COLO668 (cell line): ENCODE measurements around the gene CERS1.

Experiments used
- DNase-seq: peaks from one replicate; lab custom pipeline; 2025; ENCODE audit not compliant: unreplicated experiment; lab: John Stamatoyannopoulos, UW

The CERS1 gene

DNA sequence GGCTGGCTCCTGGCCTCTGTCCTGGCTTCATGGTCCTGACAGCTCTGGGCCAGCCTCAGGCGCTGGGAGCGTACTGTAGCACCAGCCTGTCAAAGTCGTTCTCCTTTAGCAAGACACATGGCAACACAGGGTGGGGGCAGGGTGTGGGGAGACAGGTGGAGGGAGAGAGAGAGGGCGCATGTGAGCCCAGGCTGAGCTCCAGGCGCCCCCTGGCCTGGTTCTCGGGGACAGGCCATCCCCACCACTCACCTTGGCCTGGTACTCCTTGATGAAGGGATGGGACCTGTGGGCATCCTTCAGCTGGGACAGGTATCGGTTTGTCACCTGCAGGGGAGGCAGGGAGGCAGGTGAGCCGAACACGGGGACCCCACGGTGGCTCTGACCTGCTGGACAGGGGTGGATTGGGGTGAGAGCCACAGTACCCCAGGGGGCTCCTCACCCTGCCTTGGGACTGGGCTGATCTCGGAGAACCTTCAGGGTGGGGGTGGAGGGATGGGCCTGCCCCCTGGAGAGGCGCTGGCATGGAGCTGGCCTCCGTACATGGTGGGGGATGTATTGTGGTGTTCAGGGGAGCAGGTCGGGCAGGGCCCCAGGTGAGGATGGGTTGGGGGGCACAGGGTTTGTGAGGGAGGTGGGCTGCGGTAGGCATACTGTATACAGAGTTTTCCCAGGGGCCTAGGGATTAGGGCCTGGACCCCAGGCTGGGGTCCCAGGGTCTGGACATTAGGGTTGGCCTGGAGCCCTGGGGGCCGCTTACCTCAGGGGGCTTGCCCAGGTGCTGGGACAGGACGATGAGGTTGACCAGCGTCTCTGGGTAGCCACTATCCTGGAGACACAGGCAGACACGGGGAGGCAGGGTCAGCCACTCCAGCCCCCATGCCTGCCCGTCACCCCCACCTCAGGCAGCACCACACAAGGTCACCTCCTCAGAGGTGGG lies 3.9 kb upstream of the CERS1 start:
- DNase-seq, result no peak

DNA sequence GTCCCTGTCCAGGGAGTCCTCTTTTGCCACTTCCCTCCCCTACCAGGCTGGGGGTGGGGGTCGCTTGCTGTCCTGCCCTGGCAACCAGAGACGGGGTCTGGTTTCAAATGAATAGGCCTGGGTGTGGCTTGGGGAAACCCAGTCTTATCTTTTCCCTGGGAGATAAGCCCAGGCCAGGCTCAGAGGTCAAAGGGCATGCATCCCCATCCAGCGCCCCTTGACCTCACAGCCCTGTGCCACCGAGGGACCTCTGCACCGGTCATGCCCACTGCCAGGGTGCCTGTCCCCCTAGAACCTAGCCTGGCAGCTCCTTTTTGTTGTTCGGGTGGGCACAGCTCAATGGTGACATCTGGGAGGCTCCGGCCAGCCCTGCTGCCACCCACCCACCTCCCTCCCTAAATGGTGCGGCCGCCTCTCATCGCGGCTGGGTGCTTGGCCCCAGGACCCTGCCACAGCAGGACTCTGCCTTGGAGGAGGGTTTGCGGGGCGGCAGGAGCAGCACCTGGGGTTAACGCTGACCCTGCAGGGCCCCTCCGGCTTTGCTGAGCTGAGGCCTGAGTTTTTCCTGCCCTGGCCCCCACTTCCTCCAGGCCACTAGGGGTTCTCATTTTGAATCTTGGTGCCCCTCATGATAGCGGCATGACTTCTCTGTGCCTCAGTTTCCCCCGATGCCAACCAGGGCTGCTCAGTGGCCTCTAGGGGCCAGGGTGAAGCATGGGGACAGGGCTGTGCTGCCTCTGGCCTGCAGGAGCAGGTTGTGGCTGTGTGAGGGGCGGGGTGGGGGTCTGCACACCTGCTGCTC lies 2.9 kb upstream of the CERS1 start:
- DNase-seq, result no peak

DNA sequence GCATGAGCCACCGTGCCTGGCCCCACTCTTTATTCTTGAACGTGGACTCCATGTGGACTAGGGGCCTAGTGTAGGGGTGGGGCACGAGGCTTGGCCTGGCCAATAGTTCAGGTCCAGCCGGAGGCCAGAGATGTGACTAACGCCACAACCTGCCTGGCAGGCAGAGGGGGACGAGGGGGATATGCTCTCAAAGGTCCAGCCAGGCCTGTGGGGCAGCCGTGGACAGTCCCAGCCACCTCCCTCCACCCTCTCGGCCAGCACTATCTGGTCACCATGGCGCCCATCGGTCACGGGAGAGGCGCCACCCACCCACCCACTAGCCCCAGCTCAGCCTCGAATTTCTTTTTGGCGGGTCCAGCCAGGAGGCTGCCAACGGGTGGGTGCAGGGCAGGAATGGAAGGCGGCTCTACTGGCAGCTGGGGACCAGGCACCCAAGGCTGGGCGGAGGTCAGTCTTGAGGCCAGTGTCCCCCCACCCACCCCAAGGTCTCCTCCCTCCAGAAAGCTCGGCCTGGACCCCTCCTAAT lies 2.2 kb upstream of the CERS1 start:
- DNase-seq, result no peak

DNA sequence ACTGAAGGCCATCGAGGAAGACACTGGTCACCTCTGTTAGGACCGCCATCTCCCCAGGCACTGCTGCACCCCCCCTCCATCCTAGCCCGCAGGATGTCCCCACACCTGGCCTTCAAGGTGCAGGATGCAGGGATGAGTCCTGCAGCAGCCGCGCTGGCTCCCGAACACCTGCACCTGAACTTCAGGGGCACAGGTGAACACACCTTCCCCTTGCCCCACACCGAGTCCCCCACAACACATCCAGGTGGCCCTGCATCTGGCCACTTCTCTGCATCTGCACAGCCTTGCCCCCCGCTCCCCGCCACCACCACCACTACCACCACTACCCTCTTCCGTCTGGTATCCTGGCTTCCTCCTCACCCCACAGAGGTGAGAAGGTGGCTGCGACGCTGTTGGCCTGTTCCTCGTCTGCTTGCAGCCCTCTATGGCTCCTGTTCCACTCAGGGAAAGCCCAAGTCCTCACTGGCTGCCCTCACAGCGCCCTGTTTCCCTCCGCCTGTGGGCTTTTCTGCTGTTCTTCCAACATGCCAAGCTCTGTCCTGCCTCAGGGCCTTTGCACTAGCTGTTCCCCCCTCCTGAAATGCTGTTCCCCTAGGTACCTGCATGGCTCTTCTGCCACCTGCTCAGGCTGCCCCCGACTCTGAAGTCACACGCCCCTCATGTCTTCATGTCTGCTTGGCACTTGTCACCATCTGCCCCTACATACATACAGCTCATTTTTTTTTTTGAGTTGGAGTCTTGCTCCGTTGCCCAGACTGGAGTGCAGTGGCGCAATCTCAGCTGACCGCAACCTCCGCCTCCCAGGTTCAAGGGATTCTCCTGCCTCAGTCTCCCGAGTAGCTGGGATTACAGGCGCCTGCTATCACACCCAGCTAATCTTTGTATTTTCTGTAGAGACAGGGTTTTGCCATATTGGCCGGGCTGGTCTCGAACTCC lies 1.4 kb upstream of the CERS1 start:
- DNase-seq, result no peak

DNA sequence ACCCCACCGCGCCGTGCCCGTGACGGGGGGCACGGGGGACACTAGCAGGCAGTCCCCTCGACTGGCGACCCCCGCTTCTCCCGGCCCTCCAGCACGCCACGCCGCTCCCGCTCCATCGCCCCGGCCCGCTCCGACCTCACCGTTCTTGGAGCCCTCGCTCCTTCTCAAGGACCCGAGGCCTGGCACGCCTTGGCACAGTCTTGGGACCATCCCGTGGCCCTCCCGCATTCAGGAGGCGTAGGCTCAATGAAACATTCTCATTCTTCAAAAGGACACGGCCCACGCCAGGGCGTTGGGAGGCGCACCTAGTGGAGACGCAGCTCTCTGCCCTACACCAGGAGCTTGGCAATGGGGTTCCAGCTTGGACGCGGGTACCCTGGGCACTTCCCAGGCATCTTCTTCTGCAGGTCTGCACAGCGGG lies 473 bp upstream of the CERS1 start:
- DNase-seq, result peak; percentile 5

DNA sequence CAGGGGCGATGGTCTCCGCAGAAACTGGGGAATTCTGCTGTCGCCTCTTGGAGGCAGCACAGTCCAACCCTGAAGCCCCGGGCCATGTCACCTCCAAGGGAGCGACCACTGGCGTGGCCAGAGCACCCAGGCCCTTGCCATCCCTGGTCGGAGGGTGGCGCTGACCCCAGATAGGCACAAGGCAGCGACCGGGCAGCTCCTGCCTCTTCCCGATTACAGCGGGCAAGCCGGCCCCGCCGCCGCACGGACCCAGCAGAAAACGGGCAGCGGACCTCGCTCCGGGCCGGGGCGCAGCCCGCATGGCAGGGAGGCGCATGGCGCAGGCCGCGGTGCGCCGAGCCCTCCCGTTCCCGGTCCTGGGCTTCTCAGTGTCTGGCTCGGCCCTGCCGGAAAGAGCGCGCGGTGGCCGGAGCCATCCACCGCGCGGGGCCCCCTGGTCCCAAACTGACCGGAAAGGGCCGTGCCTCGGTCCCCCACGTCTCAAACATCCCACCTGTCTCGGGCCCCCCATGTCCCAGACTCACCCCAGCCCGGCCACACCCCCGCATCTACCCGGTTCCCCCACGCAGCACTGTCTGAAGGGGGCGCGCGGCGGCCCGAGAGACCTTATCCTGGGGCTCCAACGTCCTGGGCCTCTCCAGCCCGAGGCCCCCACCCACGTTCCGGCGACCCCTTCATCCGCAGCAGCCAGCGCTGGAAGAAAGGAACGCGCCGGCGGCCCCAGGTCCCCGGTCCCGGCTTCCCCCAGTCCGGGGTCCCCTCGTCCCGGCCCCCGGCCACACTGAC lies 727 bp downstream of the CERS1 start:
- peak; percentile 33 for DNase-seq

DNA sequence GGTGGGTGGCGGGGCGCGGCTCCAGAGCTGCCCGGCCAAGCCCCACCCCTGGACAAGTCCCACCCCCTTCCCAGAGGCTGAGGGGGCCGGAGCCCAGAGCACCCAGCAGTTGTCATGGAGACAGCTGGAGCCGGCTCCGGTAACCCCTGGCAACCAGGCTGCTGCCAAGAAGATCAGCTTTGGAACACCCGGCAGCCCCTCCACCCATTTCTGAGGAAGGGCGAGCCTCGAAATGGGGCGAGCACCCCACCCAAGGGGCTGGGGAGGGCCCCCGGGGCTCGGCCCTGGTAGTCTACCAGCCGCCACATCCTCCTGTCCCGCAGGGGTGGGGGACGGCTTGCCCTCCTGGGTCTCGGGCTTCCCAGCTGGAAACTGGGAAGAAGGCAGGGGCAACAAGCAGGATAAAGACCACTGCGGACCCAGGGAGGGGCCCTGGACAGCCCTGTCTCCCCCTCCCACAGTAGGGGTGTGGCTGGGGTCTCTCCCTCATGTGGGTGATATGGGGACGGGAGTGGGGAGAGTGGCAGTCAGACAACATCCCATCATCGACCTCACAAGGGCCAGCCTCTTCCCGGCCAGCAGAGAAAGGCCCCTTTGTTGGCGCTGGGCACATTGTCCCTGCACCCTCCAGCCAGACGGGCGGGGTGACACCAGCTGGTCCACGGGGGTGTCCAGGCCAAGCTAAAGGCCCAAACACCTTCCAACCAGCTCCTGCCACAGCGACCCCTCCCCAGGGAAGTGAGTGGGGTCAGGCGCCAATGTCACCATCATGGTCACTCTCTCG lies 1.5 kb downstream of the CERS1 start:
- peak; percentile 8 for DNase-seq

DNA sequence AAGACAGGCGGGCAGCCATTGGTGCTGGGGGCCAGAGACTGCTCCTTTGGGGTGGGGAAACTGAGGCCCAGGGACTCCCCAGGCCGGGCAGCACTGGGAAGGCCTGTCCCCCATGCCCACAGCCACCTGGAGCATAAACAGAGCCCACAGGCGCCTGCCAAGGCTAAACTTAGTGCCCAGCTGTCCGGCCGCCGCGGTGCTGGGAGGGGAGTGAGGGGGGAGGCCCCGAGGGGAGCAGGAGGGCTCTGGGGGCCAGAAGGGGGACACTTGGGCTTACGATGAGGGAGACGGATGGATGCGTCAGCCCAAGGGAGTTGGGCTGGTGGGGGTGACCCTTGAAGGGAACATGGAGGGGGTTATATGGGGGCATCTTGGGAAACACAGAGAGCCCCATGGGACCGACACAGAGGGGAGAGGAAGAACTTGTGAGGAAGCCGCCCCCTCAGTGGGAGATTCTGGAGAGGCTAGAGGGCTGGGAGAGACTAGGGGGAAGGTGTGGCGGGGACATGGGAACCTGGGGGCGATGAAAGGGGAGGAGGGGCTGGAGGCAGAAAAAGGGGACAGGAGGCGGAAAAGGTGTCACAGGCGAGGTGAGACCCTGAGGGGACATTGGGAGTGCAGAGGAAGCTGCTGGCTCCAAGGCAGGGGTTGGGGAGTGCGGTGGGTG lies 2.2 kb downstream of the CERS1 start:
- no peak for DNase-seq

DNA sequence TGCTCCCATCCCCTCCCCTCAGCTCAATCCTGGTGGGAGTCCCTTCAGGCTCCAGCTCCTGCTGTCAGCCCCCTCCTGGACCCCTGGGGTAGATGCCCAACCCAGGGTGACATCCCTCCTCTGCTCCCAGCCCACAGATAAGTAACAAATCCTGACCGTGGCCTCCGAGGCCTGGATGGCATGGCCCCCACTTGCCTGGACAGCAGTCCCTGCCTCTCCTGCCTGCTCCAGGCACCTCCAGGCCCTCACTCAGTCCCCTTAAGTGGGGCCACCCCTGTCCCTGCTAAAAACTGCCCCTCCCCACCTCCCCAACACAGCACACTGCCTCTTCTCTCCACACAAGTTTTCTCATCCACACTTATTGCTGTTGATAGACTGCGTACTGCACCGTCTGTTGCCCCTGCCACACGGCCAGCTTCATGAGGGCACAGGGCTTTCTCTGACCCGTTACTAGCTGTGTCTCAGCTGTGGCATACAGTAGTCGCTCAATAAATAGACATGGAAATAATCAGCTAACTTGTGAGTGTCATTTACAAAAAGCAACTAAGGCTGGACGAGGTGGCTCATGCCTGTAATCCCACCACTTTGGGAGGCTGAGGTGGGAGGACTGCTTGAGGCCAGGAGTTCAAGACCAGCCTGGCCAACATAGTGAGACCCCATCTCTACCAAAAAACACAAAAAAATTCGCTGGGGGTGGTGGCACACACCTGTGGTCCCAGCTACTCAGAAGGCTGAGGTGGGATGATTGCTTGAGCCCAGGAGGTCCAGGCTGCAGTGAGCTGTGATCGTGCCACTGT lies 5.8 kb downstream of the CERS1 start:
- DNase-seq, result no peak

DNA sequence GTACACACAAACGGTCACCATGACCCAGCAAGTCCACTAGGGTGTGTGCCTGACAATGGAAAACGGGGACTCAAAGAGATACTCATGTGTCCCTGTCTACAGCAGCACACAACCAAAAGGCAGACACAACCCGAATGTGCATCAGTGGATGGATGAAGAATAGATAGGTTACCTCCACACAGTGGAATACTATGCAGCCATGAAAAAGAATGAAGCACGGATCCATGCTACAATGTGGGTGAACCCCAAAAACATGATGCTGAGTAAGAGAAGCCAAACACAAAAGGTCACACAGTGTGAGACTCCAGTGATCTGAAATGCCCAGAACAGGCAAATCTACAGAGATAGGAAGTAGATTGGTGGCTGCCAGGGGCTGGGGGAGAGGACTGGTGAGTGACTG lies 9.0 kb downstream of the CERS1 start:
- DNase-seq, result no peak

DNA sequence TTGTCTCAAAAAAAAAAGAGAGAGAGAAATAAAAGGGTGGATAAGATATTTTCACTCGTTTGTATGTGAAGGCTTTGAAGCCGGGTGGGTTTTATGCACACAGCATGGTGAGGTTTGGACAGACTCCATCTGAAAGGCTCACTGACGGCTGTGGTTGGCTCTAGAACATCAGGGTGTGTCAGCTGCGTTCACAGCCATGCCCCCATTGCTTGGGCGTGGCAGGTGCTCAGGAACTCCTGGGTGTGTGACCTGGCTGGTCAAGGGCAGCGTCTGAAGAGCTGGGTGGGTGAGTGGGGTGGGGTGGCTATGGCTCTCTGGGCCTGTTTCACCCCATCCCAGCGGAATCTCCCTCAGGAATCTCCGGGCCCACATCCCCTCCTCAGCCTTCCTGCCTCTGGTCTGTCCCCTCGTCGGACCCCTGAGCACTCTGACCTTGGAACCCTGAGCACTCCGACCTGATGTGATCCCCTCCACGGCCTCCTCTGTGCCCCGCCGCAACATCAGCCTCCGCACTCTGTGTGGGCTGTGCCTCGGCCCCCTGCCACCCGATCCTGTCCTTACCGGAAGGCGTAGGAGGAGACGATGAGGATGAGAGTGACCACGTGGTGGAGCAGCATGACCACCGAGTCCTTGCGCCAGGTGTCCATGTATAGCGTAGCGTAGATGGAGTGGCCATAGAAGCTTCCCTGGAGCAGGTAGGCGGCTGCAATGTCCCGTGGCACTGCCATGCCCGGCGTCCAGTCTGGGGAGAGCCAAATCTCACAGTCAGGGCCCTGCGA lies 12.2 kb downstream of the CERS1 start:
- DNase-seq, result peak; percentile 34

DNA sequence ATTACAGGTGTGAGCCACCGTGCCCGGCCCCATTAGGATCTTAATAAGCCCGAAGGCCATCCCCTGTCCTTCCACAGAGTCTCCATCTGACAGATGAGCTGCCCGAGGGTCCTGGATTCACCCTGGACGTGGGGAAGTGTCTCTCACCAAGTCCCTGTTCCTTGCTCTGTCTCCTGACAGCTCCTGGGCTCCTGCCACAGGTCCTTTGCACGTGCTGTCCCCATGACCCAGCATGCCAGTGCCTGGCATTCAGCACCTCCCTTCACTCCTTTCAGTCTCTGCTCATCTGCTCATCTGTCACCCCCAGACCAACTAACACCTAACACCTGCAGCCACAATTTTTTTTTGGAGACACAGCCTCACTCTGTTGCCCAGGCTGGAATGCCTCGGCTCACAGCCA lies 14.5 kb downstream of the CERS1 start:
- DNase-seq, result no peak

DNA sequence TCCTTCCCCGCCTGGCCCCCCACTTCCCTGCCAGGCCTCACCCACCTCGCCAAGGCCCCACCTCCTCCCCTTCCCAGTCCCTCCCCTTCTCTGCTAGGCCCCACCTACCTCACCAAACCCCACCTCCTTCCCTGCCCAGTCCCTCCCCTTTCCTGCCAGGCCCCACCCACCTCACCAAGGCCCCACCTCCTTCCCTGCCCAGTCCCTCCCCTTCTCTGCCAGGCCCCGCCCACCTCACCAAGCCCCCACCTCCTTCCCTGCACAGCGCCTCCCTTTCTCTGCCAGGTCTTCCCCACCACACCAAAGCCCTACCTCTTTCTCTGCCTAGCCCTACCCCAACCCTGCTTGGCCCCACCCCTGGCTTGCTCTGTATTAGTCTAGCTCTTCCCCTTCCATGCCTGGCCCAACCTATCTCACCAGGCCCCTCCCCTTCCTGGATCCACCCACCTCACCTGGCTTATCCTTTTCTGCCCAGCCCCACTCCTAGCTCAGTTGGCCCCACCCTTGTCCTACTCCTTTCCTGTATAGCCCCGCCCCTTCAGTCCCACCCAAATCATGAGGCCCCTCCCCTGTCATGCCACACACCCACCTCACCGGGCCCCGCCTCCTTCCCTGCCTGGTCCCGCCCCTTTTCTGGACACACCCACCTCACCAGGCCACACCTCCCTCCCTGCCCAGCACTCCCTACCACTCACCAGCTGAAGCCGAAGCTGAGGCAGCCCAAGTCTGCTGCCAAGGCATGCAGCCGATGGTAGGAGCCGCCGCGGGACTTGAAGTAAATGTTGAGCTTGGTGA lies 16.2 kb downstream of the CERS1 start:
- peak; percentile 50 for DNase-seq

DNA sequence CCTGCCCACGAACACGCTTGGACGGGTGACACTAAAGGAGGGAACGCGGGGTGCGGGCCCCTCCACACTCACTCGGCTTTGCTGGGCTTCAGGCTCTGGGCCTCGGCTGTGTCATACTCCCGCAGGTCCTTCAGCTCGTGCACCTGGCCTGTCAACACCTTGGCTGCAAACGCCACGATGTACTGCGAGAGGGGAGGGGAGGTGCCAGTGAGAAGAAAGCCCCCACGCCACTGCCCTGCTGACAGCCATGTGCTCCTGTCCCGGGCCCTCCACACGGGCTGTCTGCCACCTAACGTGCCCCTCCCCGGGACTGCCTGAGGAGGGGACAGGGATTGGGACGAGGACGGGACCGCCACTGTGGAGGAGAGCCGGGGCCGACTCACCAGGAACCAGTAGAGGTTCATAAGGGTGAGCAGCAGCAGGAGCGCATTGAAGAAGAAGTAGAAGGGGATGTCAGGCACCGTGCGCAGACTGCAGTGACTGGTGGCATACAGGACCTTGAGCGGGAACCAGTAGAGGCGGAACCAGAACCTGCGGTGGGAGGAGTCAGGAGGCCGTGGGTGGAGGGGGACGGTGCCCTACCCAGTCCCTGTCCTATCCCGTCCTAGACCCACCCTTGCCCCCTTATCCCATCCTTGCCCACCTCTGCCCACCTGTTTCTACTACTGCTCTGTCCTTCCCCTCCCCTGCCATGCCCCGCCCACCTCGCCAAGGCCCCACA lies 16.9 kb downstream of the CERS1 start:
- DNase-seq, result peak; percentile 47

DNA sequence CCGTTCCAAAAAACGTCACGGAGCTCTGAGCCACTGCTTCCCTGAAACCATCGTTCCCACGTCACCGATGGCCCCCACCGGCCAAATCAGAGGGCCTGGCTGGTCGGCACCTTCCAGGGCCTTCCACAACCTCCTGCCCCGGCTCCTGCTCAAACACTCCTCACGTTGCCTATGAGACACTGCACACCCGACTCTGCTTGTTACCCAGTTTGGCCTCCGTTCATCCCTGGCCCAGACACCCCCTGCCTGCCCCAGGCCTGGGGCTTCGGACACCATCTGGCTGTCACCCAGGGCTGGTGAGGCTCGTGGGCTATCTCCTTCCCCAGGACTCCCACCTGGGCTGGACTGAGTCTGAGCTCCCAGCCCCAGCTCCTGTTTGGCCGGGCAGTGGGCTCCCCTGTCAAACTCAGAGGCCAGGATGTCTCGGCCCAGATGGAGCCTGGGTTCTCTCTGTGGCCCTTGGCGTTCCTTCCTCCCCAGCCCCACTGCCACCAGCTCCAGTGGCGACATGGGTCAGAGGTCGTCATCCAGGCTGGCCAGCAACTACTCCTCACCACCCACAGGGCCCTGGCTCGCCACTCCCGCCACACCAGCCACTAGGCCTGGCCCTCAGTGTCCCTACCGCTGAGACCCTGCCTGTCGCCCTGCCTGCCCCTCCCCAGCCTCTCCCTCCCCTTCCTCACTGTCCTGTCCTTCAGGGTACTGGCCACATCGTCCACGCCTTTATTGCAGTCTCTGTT lies 17.7 kb downstream of the CERS1 start:
- DNase-seq, result no peak
